ENCODE results near the gene BIN2.
"Not testable (repeated sequence)": the region's sequence is repeated elsewhere in the genome, so short reads cannot be mapped to it uniquely, and the experiment has no call there.

The BIN2 gene

DNA sequence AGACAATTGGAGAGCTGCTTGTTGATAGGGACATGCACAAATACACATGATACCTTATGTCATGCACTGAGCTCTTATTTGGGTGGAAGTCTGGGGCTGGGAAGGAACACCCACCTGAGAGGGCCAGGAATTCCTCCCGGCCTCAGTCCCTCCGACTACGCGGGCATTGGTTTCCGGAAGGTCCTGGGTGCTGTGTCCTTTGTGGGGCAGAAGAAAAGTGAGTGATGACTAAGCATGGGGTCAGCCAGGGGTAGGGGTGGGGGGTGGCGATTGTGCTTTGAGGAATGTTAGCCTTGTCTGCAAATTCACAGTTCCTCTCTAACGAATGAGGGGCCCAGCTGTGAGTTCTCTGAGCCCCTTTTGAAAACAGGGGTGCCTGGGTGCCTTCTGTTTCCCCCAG lies 21.7 kb upstream of the BIN2 start:
- DNase-seq (ENCODE audit: low read depth) = no peak

DNA sequence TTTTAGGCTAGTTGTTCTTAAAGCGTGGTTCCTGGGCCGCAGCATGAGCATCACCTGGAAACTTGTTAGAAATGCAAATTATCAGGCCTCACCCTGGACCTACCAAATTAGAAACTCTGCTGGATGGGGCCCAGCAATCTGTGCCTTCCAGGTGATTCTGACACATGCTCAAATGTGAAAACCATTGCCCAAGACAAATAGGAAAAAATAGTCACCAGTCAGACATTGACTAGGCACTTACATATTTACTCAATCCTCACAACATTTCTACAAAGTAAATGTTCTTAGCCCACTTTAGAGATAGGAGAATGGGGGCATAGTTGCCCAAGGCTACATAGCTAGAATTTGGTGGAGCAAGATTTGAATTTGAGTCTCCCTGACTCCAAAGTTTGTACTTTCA lies 19.2 kb upstream of the BIN2 start:
- no peak for DNase-seq (ENCODE audit: low read depth)

DNA sequence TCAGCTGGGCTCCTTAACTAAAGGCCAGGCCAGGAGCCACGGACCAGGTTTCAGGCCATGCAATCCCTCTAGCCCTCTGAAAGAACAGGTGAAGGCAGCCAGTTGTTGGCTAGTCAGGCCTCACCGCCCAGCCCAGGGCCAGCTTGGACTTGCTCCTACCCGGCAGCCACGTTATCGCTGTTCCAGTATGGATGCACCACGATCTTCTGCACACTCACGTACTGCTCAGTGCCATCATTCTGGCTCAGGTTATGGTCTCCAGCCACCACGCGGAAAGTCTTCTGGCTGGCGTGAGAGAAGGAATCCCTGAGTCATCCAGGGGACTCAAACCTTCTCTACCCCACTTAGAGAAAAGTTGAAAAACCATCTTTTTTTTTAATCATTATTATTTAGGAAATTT lies 18.4 kb upstream of the BIN2 start:
- no peak for DNase-seq (ENCODE audit: low read depth)

DNA sequence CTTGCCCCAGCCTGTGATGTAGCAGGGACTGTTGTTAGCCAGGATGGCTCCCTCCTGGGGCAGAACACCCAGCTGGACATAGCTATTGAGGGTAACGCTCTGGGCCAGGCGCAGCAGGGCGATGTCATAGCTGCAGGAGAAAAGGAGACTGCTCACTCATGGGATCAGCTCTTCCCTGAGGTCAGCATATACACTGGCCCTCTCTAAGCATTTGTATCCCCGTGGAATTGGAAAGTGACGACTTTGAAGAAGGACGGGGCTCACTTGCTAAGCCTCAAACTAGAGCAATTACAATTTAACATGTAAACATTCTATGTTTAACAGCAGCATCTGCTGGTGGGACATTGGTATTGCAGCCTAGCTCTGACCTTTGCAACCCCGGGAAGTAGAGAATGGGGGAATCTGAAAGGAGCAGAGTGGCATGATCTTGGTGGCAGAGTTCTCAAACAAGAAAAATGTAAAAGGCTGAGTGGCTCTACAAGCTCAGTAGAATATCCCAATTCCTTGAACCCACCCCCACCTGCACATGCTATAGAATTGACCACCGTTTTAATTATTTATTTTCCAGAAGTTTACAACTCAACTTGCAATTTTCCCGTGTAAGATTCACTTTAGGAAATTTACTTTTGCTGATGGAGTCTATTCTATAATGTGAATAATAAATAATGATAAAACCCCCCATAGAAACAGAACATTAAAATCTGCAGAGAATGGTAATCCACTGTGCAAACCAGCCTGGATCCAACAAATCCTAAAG lies 17.5 kb upstream of the BIN2 start:
- peak; percentile 50 for DNase-seq (ENCODE audit: low read depth)

DNA sequence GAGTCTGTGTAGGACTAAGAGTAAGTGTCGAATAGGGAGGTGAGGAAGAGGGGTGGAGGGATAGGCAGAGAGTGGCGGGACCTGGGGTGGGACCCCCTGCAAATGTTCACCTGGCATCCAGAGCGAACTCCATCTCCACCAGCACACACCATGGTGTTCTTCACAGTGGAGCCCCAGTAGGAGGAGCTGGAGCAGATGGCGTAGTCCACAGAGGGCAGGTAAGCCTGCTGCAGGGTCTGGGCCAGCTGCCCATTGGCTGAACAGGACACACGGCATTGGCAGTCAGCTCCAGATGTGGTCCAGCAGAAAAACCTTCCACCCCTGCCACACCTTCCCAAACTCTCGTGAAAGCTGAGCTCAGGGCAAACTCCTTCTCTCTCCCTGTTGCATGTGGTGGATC lies 15.8 kb upstream of the BIN2 start:
- DNase-seq (ENCODE audit: low read depth) = no peak

DNA sequence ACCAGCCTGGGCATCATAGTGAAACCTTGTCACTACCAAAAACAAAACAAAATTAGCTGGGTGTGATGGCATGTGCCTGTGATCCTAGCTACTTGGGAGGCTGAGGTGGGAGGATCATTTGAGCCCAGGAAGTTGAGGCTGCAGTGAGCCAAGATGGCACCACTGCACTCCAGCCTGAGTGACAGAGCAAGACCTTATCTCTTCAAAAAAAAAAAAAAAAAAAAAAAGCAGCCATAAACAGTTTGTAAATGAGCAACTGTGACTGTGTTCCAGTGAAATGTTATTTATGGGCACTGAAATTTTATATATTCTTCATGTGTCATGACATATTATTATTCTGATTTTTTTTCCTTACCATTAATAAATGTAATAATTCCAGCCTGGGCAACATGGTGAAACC lies 13.4 kb upstream of the BIN2 start:
- DNase-seq (ENCODE audit: low read depth) = not testable (repeated sequence)

DNA sequence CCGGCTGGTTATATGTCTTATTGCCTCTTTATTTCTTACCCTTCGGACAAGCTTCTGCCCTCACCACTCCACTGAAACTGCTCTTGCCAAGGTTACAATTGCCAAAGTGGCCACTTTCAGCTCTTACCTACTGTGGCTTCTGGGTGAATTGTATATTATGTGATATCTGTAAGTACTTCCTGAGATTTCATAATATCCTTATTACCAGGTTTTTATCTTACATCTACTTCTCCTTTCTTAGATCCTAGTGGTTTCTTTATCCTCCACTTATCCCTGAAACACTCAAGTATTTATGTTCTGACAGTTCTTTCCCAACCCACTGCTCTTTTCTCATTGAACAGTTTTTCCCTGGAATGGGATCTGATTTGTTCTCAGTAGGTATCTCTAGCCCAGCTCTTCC lies 12.0 kb upstream of the BIN2 start:
- DNase-seq (ENCODE audit: low read depth) = no peak

DNA sequence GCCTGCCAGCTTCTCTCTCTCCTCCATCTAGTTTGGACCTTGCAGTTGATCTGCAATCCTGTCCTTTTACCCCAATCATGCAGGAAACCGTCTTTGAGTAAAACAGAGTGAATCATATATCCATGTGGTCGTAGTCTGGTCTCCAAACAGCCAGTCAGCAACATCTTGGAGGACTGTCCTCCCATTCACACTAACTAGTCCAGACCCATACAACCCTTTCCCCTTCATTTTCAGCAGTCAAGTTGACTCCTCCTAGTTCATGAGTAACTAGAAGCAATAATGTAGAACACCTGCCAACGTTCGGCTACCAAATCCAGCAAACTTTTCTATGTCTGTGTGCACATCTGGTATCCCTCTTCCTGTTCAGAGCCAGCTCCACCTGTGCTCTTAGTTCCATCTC lies 10.8 kb upstream of the BIN2 start:
- DNase-seq (ENCODE audit: low read depth) = no peak

DNA sequence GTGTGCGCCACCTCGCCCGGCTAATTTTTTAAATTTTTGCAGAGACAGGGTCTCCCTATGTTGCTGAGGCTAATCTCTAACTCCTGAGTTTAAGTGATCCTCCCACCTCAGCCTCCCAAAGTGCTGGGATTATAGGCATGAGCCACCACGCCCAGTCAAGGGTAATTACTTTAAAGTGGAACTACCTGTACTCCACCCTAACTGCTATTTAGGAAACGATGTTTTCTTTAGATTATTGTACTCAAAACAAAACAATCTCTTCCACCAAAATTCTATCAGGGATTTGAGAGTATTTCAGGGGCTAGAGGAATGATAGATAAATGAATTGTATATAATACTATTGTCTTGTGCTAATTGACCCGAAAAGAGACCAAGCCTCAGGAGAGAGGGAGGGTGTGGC lies 9.6 kb upstream of the BIN2 start:
- no peak for DNase-seq (ENCODE audit: low read depth)

DNA sequence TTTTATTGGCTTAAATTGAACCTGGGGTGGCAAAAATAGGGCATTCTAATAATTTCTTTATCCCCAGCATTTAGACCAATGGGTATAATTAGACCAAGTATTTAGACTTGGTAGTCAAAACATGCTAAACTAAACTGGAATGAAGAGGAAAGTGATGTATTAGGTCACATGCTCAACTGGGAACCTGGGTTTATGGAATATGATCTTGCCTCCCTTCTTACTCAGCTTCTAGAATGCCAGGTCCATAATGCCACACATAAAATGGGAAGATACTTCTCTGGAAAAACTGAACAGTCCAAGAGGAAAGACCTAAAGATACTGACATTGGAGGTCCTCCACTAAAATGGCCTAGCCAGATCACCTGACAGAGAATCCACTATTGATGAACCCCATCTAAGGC lies 6.2 kb upstream of the BIN2 start:
- DNase-seq (ENCODE audit: low read depth) = no peak

DNA sequence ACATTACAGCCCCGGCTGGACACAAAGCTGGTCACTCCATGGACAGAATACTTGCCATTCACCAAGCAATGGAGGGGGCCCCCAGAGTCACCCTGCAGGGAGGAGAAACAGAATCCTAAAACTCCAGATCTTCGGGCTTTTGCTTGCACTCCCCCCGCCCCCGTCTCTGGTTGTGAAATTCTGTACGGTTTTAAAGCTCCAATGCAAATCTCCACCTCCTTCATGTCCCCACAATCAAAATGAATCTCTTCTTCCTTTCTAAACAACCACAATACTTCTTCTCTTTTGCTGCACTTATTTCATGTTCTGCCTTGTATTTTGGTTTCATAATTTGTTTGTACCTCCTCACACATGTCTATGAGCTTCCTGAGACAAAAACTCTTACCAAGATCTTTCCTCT lies 5.8 kb upstream of the BIN2 start:
- no peak for DNase-seq (ENCODE audit: low read depth)

DNA sequence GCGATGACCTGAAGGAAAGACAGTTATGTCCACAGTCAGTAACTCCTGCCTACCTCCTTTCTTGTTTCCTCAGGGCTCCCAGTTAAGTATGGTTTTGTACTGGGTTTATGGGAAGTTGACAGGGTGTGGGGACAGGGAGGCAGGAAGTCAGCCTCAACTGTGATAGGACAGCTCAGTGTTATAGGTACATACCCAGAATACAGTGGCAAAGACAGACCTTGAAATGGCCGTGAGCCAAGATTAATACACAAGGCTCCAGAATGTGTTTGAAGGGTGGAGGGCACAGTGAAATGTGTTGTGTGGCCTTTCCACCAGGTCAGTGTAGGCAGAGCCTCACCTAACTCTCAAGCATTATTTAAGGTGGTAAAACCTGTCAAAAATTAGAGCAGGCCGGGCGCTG lies 4.6 kb upstream of the BIN2 start:
- DNase-seq (ENCODE audit: low read depth) = no peak

DNA sequence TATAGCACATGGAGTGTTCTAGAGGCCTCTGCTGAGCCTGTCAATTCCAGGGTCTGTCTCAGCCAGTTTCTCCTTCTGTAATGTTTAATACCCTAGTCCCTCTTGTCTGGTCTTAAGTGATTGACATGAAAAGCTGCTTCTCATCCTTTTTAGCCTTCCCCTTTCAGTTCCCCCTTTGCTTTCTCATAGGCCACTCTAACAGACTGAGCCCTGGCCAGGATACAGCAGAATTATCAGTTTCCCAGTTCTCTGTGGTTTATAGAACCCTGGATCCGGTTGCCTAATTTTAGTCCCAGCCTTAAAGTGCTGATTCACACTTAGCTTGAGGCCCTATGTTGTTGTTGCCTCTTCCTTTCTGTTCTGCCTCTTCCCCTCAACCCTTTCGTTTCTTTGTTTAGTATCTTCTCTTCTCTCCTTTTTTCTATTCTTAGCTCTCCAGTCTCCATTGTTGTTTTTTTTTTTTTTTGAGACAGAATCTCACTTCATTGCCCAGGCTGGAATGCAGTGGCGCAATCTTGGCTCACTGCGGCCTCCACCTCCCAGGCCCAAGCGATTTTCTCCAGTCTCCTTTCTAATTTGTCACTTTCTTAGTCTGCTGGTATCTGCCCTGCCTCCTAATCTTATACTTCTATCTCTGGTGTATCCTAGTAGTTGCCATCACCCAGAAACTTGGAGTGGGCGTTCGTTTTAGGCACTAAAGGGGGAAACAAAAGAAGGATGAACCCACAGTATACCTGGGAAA lies 2.9 kb upstream of the BIN2 start:
- DNase-seq (ENCODE audit: low read depth) = no peak

DNA sequence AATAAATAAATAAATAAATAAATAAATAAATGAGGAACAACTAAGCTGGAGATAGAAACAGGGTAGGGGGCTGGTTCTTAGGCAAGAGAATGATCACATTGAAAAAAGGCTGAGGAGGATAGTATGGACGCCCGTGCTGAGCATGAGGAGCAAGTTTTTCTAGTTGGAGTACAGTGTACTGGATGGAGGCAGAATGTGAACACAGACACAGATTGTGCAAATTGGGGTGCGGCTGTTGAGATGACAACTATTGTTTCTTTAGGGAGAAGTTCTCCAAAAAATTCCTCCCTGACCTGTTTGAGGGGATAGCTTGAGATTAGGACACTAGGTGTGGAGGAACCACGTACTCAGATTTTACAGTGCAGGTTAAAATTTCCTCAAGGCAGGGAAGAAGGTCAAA lies 979 bp upstream of the BIN2 start:
- no peak for DNase-seq (ENCODE audit: low read depth)

DNA sequence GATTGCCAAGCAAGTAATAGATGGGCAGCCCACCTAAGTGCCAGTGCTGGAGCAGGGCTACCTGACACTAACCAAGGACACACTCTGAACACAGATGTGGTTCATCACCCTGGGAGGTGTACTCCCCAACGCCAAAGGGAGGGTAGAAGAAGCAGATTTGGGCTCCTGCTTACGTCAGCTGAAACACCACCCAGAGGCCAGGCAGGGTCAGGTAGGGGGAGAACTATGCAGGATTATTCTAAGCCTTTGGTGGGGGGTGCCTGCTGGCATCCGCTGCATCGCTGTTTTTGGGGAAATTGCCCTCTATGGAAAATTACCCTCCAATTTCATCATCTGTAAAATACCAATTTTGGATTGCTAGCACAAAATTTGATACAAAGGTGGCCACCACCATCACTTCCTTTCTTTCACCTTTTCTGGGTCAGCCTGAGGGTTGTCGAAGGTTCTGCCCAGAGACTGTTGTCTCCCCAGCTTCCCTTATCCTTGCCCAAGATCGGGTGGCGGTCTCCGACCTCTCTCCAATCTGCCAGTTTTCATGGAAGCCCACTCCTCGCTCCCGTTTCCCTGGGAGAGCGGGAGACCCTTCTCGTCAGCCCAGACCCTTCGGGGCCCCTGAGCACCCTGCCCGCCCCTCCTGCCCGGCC lies 535 bp downstream of the BIN2 start:
- no peak for DNase-seq (ENCODE audit: low read depth)

DNA sequence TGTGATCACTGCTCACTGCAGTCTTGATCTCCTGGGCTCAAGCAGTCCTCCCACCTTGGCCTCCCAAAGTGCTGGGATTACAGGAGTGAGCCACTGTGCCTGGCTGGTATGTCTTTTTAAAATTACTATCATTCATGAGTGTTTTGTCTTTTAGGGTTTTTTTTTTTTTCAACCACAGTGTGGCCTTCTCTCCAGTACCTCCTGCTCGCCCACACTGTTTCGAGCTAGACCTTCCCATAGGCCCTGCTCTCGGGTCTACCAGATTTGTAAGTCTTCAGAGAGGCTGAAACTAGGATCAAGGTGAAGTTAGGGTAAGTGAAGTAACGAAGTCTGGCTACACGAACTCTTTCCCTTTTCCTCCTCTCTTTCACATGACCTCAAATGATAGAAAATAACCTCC lies 1.5 kb downstream of the BIN2 start:
- no peak for DNase-seq (ENCODE audit: low read depth)

DNA sequence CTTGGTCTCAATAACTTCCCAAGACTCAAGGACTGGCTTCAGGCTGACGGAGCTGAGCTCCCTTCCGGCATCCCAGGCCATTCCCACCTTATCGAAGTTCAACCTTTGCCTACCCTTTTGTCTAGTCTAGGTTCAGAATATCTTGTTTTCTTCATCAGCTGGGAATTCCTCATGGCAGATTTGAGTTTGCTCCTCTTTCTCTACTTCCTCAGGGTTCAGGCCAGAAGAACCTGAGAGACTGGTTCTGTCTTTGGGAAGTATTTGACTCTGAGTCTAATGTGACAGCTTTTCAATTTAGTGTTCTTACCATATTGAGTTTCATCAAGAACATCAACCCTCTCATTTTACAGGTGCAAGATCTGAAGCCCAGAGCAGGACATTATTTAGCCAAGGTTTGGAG lies 2.1 kb downstream of the BIN2 start:
- DNase-seq (ENCODE audit: low read depth) = no peak

DNA sequence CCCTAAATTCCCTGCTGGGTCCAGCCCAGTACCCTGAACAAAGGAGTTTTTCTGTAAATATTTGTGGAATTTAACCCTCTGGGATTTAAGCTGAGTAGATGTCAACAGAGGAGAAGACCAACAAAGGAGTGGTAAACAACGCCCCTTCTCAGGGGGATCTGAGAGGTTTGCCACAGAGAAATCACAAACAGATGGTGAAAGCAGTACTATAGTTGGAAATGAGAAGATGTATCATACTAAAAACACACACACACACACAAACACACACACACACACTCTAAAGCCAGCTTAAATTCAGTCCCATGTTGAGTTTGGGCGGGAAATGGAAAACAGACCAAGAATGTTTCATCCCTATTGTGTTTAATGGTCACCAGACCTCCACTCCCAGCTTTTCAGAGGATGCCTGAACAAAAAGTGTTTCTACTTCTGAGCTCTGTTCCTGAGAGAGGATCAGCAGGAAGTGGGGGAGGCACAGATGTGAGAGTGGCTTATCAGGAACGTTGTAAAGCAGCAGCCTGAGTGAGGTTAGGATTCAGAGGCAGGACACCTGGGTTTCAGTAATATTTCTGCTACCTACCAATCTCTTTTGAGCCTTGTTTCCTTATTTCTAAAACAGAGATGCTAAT lies 3.2 kb downstream of the BIN2 start:
- no peak for DNase-seq (ENCODE audit: low read depth)

DNA sequence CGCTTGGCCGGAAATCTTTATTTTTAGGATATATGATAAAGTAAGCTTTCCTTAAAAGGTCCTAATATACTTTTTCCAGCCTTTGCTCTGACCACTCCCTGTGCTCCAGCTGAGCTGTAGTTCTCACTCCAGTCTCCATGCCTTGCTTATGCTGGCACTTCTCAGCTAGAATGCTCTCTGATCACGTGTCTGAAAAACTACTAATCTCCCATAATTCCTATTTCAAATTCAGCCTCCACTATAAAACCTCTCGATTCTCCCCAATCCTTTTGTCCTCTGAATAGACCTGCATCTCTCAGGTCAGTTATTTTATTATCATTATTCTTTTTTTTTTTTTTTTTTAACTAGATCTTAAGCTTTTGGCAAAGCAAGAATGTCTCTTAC lies 3.7 kb downstream of the BIN2 start:
- no peak for DNase-seq (ENCODE audit: low read depth)

DNA sequence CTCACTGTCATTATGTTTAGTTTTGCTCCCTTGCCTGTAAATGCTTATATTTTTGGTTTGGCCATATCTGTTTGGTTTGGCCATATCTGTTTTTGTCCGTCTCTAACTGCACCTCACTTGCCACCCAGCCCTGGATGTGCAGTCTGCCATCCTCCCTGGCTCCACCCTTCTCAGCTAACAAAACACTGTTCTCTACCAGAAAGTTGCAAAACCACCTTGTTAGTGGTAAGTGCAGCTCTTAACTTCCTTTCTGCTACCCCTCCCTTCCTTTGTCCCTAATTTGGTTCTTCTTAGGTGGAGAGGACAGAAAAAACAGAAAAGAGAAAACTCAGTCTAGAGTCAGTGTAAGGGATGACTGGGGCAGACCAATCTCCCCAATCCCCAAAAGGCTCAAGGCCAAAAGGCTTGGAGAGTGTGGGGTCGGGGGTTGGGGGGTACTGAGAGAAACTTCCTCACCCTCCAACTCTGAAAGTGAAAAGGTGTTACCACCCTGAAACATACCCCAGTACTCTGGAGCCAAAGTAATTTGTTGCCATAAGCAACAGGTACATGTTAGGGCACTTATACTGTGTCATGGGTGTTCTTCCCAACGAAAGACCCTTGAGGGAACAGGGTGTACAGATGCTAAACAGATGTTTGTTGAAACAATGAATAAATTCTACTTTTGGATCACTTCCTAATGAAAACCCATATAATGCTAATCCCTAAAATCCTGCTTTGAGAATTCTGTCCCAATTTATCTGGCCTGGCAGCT lies 5.0 kb downstream of the BIN2 start:
- DNase-seq (ENCODE audit: low read depth) = no peak

DNA sequence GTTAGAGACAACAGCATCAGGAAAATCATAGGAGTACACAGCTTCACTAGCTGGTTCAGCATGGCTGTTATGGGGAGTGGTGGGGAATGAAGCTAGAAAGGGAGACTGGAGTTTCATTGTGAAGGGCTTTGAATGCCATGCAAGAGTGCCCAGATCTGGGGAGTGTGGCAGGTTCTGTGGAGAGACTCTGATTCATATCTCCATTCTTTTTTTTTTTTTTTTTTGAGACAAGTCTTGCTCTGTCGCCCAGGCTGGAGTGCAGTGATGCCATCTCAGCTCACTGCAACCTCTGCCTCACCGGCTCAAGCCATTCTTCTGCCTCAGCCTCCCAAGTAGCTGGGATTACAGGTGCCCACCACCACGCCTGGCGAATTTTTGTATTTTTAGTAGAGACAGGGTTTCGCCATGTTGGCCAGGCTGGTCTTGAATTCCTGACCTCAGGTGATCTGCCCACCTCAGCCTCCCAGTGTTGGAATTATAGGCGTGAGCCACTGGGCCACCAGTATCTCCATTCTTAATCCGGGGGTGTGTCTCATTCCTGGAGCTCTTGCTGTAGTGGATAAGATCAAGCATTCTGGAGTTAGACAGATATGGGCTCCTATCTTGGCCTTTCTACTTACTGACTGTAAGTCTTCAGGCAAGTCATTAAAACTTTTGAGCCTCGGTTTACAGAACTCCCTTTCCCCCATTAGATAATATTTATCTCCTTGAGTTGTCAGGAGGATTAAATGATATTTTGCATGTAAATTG lies 5.7 kb downstream of the BIN2 start:
- not testable (repeated sequence) for DNase-seq (ENCODE audit: low read depth)

DNA sequence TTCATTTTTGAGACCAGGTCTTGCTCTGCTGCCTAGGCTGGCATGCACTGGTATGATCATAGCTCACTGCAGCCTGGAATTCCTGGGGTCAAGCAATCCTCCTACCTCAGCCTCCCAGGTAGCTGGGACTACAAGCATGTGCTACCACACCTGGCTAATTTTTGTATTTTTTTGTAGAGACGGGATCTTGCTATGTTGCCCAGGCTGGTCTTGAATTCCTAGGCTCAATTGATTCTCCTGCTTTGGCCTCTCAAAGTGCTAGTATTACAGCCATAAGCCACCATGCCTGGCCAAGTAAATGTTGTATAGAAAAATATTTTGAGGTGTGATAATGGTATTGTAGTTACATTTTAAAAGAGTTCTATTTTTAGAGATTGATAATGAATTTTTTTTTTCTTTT lies 12.6 kb downstream of the BIN2 start:
- no peak for DNase-seq (ENCODE audit: low read depth)

Data from HS-27A (cell line).